Endothelial cell of umbilical vein (primary cell): ENCODE measurements around the gene KSR1. TPM values are rescaled to one million over a fixed set of nuclear protein-coding genes. Genes with fewer than 3 reads are reported as not detected.

Experiments used
- BruUV-seq: library from RNA; stranded (reverse); fragments of 400-500 nt; replicated peaks from 2 replicates; lab custom pipeline; 2021; lab: Mats Ljungman, UMichigan
- CTCF ChIA-PET: fragments of 300-600, 350-600 bp; sonication (Branson Sonifier 250); formaldehyde crosslinking; loops from one replicate; lab custom pipeline; 2021; ENCODE audit warnings: antibody characterized with exemption, inconsistent platforms; lab: Charles Lee
- POLR2A ChIA-PET: fragments of 300-600, 350-600 bp; sonication (Branson Sonifier 250); formaldehyde crosslinking; loops from one replicate; lab custom pipeline; 2021; ENCODE audit warnings: antibody characterized with exemption, inconsistent platforms; lab: Charles Lee
- DNase-seq: peaks from one replicate; pipeline ENCODE4 v3.0.0-alpha.2; 2011; ENCODE audit warnings: low read depth, low spot score
- FAIRE-seq: peaks from 2 replicates; lab custom pipeline; 2011; peaks lifted over from hg19 to GRCh38; lab: Jason Lieb, UNC
- H2AFZ ChIP-seq: 2 replicates; pipeline ENCODE4 v1.6.0; 2012; ENCODE audit warnings: low read depth, low read length, control low read depth, inconsistent platforms
- H3K27ac ChIP-seq: 2 replicates; pipeline ENCODE4 v1.5.1; 2011; ENCODE audit warnings: low read depth, mild to moderate bottlenecking, control low read depth, low read length, moderate library complexity; ENCODE audit not compliant: insufficient read depth
- H3K27me3 ChIP-seq, 2 experiments: 2 replicates each; pipeline versions ENCODE4 v1.6.0 to v1.6.1; 2011; ENCODE audit warnings: low read length in 2 of 2, mixed read lengths in 1 of 2; ENCODE audit not compliant: control insufficient read depth in 2 of 2, insufficient read depth in 2 of 2
- H3K36me3 ChIP-seq, 2 experiments: 2 replicates in 1 of 2; 3 replicates in 1 of 2; pipeline ENCODE4 v1.5.1; 2011; ENCODE audit warnings: low read length in 2 of 2, mild to moderate bottlenecking in 1 of 2, moderate library complexity in 1 of 2; ENCODE audit not compliant: control insufficient read depth in 2 of 2, insufficient read depth in 2 of 2; ENCODE audit errors: extremely low read depth in 1 of 2
- H3K4me1 ChIP-seq: 3 replicates; pipeline ENCODE4 v1.5.1; 2011; ENCODE audit warnings: mild to moderate bottlenecking, low read length; ENCODE audit not compliant: control insufficient read depth, insufficient read depth; ENCODE audit errors: extremely low read depth
- H3K4me2 ChIP-seq: 2 replicates; pipeline ENCODE4 v1.6.1; 2011; ENCODE audit warnings: low read length, control low read depth, mixed read lengths; ENCODE audit not compliant: insufficient read depth
- H3K4me3 ChIP-seq, 3 experiments: fragments of 200-600 bp in 1 of 3; sonication (generic), shearing (Covaris generic) in 1 of 3; replicated peaks in 1 of 3; 2 replicates each; pipeline ENCODE4 v1.5.1; 2011 to 2016; ENCODE audit warnings: control low read depth in 3 of 3, low read length in 3 of 3, mild to moderate bottlenecking in 2 of 3, inconsistent platforms in 1 of 3, low read depth in 1 of 3, moderate library complexity in 1 of 3; ENCODE audit not compliant: insufficient read depth in 1 of 3
- H3K79me2 ChIP-seq: 2 replicates; pipeline ENCODE4 v1.6.0; 2012; ENCODE audit warnings: low read length, inconsistent platforms; ENCODE audit not compliant: control insufficient read depth, insufficient read depth
- H3K9ac ChIP-seq: replicated peaks from 2 replicates; pipeline ENCODE3; 2011; ENCODE audit warnings: low read length, control low read depth; ENCODE audit not compliant: insufficient read depth; ENCODE audit errors: extremely low read depth
- H3K9me1 ChIP-seq: replicated peaks from 3 replicates; pipeline ENCODE4 v1.6.0; 2011; ENCODE audit warnings: mild to moderate bottlenecking, low read length; ENCODE audit not compliant: control insufficient read depth, insufficient read depth; ENCODE audit errors: extremely low read depth
- H3K9me3 ChIP-seq: replicated peaks from 2 replicates; pipeline ENCODE4 v1.5.1; 2012; ENCODE audit warnings: low read length, inconsistent platforms; ENCODE audit not compliant: control insufficient read depth, insufficient read depth
- H4K20me1 ChIP-seq: replicated peaks from 2 replicates; pipeline ENCODE3; 2011; ENCODE audit warnings: mild to moderate bottlenecking, low read length; ENCODE audit not compliant: control insufficient read depth, insufficient read depth; ENCODE audit errors: extremely low read depth
- EZH2 ChIP-seq: IDR thresholded peaks from 2 replicates; pipeline ENCODE4 v1.6.1; 2012; ENCODE audit warnings: borderline replicate concordance, low read depth, mild to moderate bottlenecking, moderate library complexity, low read length, inconsistent platforms; ENCODE audit not compliant: severe bottlenecking
- FOS ChIP-seq: IDR thresholded peaks from 2 replicates; pipeline ENCODE4 v1.6.1; 2011; ENCODE audit warnings: mild to moderate bottlenecking, low read length, moderate library complexity, borderline replicate concordance; ENCODE audit not compliant: insufficient read depth
- GATA2 ChIP-seq: IDR thresholded peaks from 2 replicates; pipeline ENCODE4 v1.7.0; 2011; ENCODE audit warnings: low read depth, mild to moderate bottlenecking, moderate library complexity, mixed read lengths, low read length; ENCODE audit not compliant: insufficient read length, insufficient read depth
- JUN ChIP-seq: IDR thresholded peaks from 2 replicates; pipeline ENCODE4 v1.6.1; 2011; ENCODE audit warnings: borderline replicate concordance, low read depth; ENCODE audit not compliant: insufficient read length, insufficient read depth
- MYC ChIP-seq: IDR thresholded peaks from one replicate; pipeline ENCODE4 v1.6.1; 2011; ENCODE audit warnings: mild to moderate bottlenecking, low read depth, low read length
- POLR2A ChIP-seq: IDR thresholded peaks from 2 replicates; pipeline ENCODE4 v1.6.1; 2012; ENCODE audit warnings: low read depth, mild to moderate bottlenecking, control low read depth, low read length
- POLR2AphosphoS5 ChIP-seq: IDR thresholded peaks from 2 replicates; pipeline ENCODE4 v1.6.1; 2012; ENCODE audit warnings: low read depth, mild to moderate bottlenecking, control low read depth, low read length, moderate library complexity; ENCODE audit not compliant: insufficient read depth
- dilution Hi-C: fragments of 300-500 bp; cut with MboI; formaldehyde crosslinking; loops from one replicate; pipeline ENCODE4 v1.15.0; 2019; ENCODE audit warnings: low sequenced_read_pairs; ENCODE audit not compliant: extremely low pct_ligation_motif_present
- intact Hi-C: fragments of 100-400 bp; cut with micrococcal nuclease; formaldehyde crosslinking; loops from one replicate; pipeline ENCODE4 v1.10.0; 2022
- polyA plus RNA-seq, 4 experiments: library from polyadenylated mRNA; depleted of rRNA in 3 of 4; stranded (reverse) in 3 of 4; unstranded in 1 of 4; fragments of >200 nt; gene quantifications; 2 replicates each; pipeline versions ENCODE4 v1.2.1 to v1.2.3, GENCODE V29; 2011 to 2012; ENCODE audit warnings: missing spikeins in 1 of 4
- total RNA-seq: library from RNA; stranded (reverse); gene quantifications from 2 replicates; pipeline ENCODE4 v1.2.3, GENCODE V29; 2021

Gene KSR1
- total and polyA plus RNA-seq, 2 donors (not counting 3 experiments of a cell fraction or from before 2014, with no cell fraction given) = 35.4 to 80.2 TPM

- no peaks in the 10 kb centered on the region for H3K27me3 ChIP-seq
- H3K79me2 ChIP-seq = peaks cover 10% of the 10 kb centered on the region
- no TSS peak for BruUV-seq
- no peaks in the 10 kb centered on the region for H3K9me3 ChIP-seq
- POLR2A ChIA-PET = no interaction called here
- no peak overlapping the region for H3K9ac ChIP-seq
- intact Hi-C loops (no loop called here), dilution Hi-C loops (no loop called here)
- H3K4me1 ChIP-seq = peaks cover 6% of the 10 kb centered on the region
- no peaks in the 10 kb centered on the region for H4K20me1 ChIP-seq
- TF ChIP-seq MYC (no peak), FOS (no peak), JUN (no peak)
- FAIRE-seq = no peak
- H2AFZ ChIP-seq = no peak overlapping the region
- no peak overlapping the region for H3K27ac ChIP-seq
- no peaks in the 10 kb centered on the region for H3K36me3 ChIP-seq
- DNase-seq = no peak
- no peaks in the 10 kb centered on the region for H3K9me1 ChIP-seq
- H3K4me2 ChIP-seq = no peak overlapping the region
- CTCF ChIA-PET = interaction anchor here (1.2 to 2.5 kb wide), 2 partner anchors 16 to 108 kb away, joined by 3 to 9 read pairs; no protein-coding TSS in a partner anchor
- H3K4me3 ChIP-seq = no peak overlapping the region
Measured at GRCh38 chr17:27492470-27492869, 36.2 kb downstream of the KSR1 start.

- Histone ChIP-seq H3K4me2 (no peak overlapping the region), H3K27ac (no peak overlapping the region), H3K36me3 (no peaks in the 10 kb centered on the region), H3K27me3 (no peaks in the 10 kb centered on the region), H2AFZ (no peak overlapping the region), H3K9me1 (no peaks in the 10 kb centered on the region), H3K9ac (no peak overlapping the region), H3K9me3 (no peaks in the 10 kb centered on the region), H3K4me1 (peaks cover 6% of the 10 kb centered on the region), H3K79me2 (peaks cover 10% of the 10 kb centered on the region), H3K4me3 (no peak overlapping the region), H4K20me1 (no peaks in the 10 kb centered on the region)
- intact Hi-C loops (no loop called here), dilution Hi-C loops (no loop called here)
- FAIRE-seq = peak; percentile 69
- TF ChIP-seq EZH2 (no peak), POLR2A (no peak), JUN (no peak), POLR2AphosphoS5 (no peak), MYC (no peak), GATA2 (no peak)
- peak; percentile 18 for DNase-seq
- no TSS peak for BruUV-seq
- CTCF ChIA-PET = interaction anchor here (1.2 to 2.5 kb wide), 5 partner anchors 15 to 139 kb away, joined by 3 to 9 read pairs (median 4); no protein-coding TSS in a partner anchor
- POLR2A ChIA-PET = no interaction called here
Measured at GRCh38 chr17:27493088-27493487, 36.8 kb downstream of the KSR1 start.
